HG03460 (cell line): ENCODE results near the gene DNAH12.
"Not testable (repeated sequence)": the region's sequence is repeated elsewhere in the genome, so short reads cannot be mapped to it uniquely, and the experiment has no call there.

Experiments used
- ATAC-seq: cut with Tn5 transposase; IDR thresholded peaks from one replicate; pipeline ENCODE4 v1.9.1; 2021; ENCODE audit not compliant: unreplicated experiment

The DNAH12 gene

GRCh38 chr3:57335283-57335938 is 208.7 kb downstream of the DNAH12 start:
- no peak for ATAC-seq

GRCh38 chr3:57331078-57331610 is 213.0 kb downstream of the DNAH12 start:
- ATAC-seq = no peak

GRCh38 chr3:57326498-57326897 is 217.6 kb downstream of the DNAH12 start:
- not testable (repeated sequence) for ATAC-seq

DNA sequence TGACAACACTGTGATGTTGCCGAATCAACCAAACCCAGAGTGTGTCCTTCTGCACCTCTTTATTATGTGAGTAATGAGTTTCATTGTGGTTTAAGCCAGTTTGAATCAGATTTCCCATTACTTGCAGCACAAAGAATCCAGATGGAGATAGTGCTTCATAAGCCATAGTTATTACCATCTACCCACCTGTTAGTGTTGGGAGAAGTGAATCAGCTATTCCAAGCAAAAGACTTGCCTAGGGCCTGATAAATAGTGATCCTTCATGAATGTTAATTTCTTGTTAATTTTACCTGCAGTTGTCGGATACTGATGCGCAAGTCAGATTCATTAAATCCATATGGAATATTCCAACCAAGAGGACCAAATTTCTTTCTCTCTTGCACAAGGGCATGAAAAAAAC is 229.9 kb downstream of the DNAH12 start:
- no peak for ATAC-seq

- no peak for ATAC-seq
Observed at GRCh38 chr3:57309769-57310360, 234.3 kb downstream of the DNAH12 start.

- not testable (repeated sequence) for ATAC-seq
Observed at GRCh38 chr3:57303520-57303919, 240.6 kb downstream of the DNAH12 start.

DNA sequence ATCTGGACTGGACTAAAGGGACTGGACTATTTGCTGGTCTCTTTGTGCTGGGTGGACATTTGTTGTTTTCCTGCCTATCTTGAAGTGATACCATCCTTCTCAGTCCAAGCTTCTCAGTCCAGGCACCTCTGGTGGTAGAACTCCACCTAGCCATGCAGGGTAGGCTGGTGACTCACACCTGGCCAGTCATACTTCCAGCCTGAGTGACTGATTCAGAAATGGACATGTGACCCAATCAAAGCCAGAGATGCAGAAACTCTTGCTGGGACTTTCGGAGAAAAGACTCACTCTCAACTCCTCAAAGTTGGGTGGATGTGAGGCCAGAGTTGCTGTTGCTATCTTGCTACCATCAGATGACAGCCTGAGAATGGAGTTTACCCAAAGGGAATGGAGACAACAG is 246.1 kb downstream of the DNAH12 start:
- no peak for ATAC-seq

DNA sequence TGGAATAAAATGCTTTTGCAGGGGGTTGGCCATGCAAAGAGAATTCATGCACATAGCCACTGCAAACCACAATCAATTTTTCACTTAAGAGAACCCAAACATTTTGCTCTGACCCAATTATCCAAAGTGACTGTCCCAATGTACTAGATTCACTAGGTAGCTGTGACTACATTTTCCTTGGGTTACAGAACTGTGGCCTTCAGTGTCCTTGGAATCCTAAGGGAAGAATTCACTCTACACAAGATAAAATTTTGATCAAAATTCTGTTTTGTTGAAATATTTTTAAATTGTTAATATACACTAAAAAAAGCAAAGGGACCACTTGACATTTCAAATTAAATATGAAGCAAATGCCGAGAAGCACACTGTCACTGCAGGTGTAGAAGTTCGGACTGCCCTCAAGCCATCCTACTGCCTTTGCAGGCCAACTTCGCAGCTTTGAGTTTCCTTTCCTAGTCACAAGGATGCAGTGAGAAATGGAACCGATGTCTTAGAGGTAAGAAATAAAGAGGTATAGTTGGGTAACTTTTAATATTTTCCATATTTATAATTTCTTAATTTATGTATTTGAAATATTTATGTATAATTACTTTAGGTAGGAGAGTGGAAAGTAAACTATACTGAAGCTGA is 251.1 kb downstream of the DNAH12 start:
- no peak for ATAC-seq

GRCh38 chr3:57292159-57292896 is 251.8 kb downstream of the DNAH12 start, which contains the start of gene ASB14:
Gene ASB14 (minus strand): TSS chr3:57292685. CDS start chr3:57292033, 652 bp downstream.
- no peak for ATAC-seq

- no peak for ATAC-seq
Observed at GRCh38 chr3:57288403-57288802, 255.7 kb downstream of the DNAH12 start.

- no peak for ATAC-seq
Observed at GRCh38 chr3:57287205-57287604, 256.9 kb downstream of the DNAH12 start.

GRCh38 chr3:57283334-57283733 is 260.8 kb downstream of the DNAH12 start:
- no peak for ATAC-seq

- ATAC-seq = no peak
Observed at GRCh38 chr3:57281715-57282114, 262.4 kb downstream of the DNAH12 start.

- no peak for ATAC-seq
Observed at GRCh38 chr3:57279685-57280084, 264.5 kb downstream of the DNAH12 start.

DNA sequence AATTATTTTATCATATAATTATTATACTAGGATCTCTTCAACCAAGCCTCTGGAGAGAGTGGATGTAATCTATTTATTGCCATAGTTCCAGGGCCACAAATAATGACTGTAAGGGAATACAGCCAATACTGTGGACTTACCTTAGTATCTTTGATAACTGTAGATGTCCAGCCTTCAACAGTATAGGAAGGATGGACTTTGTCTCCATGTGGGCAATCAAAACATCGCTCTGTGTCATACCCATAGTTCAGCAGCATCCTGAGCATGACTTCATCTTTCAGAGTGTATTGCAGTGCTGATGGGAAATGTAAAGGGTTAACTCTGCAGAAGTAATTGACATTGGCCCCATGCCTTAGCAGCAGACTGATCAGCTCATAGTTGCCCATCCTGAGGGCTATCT is 265.9 kb downstream of the DNAH12 start:
- ATAC-seq = no peak

DNA sequence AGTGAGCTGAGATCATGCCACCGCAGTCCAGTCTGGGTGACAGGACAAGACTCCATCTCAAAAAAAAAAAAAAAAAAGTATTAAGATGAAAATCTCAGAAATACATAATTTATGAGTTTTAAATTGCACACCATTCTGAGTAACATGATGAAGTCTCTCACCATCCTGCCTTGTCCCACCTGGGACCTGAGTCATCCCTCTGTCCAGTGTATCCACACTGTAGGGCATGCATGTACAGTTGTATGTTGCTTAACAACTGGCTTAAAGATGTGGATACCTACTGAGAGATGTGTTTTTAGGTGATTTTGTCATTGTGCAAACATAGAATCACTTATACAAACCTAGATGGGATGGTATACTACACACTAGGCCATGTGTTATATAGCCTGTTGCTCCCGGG is 268.8 kb downstream of the DNAH12 start:
- no peak for ATAC-seq

DNA sequence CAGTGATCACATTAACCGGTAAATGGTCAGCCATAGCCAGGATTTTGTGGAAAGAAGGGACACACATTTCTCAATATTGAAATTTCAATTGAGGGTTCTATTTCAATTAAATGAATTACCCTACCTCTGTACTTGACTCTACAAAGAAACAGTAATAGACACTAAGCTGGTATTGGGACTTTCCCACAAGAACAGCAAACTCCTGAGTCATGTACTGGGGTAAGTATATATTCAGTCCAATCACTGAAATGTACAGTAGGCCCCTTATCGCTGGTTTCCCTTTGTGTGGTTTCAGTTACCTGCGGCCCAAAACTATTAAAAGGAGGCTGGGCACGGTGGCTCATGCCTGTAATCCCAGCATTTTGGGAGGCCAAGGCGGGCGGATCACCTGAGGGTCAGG is 269.3 kb downstream of the DNAH12 start:
- ATAC-seq = no peak

- no peak for ATAC-seq
Observed at GRCh38 chr3:57268416-57268815, 275.7 kb downstream of the DNAH12 start.

DNA sequence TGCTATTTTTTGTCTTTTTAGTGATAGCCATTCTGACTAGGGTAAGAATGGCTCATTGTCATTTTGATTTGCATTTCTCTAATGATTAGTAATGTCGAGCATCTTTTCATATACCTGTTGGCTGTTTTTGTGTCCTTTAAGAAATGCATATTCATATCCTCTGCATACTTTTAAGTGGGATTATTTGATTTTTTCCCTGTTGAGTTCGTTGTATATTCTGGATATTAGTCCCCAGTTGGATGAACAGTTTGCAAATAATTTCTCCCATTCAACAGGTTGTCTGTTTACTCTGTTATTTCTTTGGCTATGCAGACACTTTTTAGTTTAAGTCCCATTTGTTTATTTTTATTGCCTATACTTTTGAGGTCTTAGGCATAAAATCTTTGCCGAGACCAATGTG is 282.2 kb downstream of the DNAH12 start:
- ATAC-seq = no peak

DNA sequence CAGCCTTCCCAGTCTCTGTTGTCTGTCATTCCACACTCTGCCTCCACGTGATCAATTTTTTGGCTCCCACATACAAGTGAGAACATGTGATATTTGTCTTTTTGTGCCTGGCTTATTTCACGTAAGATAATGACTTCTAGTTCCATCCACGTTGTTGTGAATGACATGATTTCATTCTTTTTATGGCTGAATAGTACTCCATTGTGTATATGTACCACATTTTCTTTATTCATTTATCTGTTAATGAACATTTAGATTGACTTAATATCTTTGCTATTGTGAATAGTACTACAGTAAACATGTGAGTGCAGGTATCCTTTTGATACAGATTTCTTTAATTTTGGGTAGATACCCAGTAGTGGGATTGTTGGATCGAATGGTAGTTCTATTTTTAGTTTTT is 283.0 kb downstream of the DNAH12 start:
- no peak for ATAC-seq

- no peak for ATAC-seq
Observed at GRCh38 chr3:57257678-57258077, 286.5 kb downstream of the DNAH12 start.
